ENCODE results near the gene PALM. TPM values are rescaled to one million over a fixed set of nuclear protein-coding genes. Genes with fewer than 3 reads are reported as not detected.

PALM gene
- total RNA-seq, 4 donors from 2014 or later, result 4.4 to 10.2 (median 7.2) TPM

DNA sequence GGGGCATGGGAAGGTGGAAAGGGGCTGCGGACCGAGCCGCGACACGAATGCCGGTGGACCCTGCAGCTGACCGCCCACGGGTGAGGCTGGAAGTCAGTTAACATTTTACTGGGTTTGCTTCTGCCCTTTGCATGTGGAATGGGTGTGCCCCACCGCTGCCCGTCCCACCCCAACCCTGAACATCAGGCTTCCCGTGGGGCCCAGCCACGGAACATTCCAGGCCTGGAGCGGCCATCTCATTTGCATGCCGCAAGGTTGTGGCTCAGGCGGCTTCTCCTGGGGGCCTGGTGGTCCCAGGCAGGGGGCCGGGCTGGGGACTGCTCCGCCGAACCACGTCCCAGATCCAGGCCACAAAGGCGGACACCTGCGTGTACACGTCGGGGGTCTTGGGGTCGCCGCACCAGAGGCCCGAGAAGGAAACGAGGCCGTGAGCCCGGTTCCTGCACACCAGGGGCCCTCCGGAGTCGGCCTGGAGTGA, 23.2 kb upstream of the PALM start:
- in situ Hi-C loops (cut with MboI; ENCODE audit: low sequenced_read_pairs in 4 of 4), result no loop called here
- intact Hi-C loops (cut with DNase I; ENCODE audit: low total_unique reads), result no loop called here
- H3K9me3 ChIP-seq, result no peaks in the 10 kb centered on the region

DNA sequence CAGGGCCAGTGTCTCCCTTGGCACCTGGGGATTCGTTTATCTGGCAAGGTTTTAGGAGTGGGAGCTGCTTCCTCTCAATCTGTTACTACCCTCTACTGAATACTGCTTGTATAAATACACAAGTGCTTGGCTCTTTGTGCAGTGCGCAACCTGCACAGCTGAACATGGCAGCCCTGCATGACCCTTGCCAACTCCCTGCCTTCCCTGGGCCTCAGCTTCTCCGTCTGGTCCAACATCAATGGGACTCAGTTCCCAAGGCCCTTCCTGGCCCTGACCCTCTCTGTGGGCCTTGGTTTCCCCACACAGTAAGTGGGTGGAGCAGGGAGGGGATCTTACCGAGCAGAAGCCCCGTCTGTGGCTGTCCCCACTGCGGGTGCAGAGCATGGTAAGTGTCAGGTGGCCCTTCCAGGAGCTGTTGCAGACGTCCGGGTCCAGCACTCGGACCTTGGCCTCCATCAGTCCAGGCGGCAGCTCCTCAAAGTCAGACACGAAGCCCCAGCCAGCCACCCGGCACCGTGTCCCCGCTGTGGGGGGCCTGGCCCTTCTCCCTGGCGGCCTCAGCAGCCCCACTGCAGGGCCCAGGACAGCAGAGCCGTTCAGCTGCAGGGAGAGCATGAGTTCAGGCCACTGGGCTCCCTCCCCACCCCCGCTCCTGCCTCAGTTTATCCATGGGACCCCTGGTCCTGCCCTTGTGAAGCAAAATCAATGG, 22.0 kb upstream of the PALM start:
- no peak for ATAC-seq

More for the DNA sequence above, 23.2 kb upstream of the PALM start:
- ATAC-seq (no peak), DNase-seq (no peak)
- no peaks in the 10 kb centered on the region for H3K4me1 ChIP-seq
- H3K4me3 ChIP-seq, result no peak overlapping the region
- TF ChIP-seq POLR2A (IDR thresholded peaks at IDR 0.05), result no peak
- TF ChIP-seq, protein P1, sequence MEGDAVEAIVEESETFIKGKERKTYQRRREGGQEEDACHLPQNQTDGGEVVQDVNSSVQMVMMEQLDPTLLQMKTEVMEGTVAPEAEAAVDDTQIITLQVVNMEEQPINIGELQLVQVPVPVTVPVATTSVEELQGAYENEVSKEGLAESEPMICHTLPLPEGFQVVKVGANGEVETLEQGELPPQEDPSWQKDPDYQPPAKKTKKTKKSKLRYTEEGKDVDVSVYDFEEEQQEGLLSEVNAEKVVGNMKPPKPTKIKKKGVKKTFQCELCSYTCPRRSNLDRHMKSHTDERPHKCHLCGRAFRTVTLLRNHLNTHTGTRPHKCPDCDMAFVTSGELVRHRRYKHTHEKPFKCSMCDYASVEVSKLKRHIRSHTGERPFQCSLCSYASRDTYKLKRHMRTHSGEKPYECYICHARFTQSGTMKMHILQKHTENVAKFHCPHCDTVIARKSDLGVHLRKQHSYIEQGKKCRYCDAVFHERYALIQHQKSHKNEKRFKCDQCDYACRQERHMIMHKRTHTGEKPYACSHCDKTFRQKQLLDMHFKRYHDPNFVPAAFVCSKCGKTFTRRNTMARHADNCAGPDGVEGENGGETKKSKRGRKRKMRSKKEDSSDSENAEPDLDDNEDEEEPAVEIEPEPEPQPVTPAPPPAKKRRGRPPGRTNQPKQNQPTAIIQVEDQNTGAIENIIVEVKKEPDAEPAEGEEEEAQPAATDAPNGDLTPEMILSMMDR (IDR thresholded peaks at IDR 0.05 in 4 of 5, conservative IDR thresholded peaks at IDR 0.05 in 1 of 5), result no peak
- H3K27ac ChIP-seq, result no peak overlapping the region
- no peaks in the 10 kb centered on the region for H3K36me3 ChIP-seq
- no peaks in the 10 kb centered on the region for H3K27me3 ChIP-seq

DNA sequence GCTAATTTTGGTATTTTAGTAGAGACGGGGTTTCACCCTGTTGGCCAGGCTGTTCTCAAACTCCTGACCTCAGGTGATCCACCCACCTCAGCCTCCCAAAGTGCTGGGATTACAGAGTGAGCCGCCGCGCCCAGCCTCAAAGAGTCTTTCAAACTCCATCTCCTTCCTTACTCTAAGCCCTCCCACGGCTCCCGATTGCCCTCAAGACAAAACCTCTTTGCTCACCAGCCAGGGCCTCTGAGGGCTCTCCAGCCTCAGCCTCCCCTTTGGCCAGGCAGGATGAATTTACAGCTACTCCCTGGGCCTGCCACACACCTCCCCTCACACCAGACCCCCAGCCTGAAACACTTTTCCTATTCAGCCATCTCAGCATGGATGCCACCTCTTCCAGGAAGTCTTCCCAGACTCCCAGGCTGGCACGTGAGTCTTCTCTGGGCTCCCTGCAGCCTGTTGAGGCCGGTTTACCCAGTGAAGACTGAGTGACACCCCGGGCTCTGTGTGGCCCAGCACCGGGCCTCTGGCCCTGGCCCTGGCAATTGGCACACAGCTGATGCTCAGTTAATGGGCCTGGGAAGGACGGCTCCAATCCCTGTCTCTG, 21.1 kb upstream of the PALM start:
- intact Hi-C loops (cut with DNase I; ENCODE audit: low total_unique reads), result no loop called here
- Histone ChIP-seq H3K36me3 (no peaks in the 10 kb centered on the region), H3K27ac (no peak overlapping the region), H3K9me3 (no peaks in the 10 kb centered on the region), H3K4me1 (no peaks in the 10 kb centered on the region), H3K27me3 (no peaks in the 10 kb centered on the region), H3K4me3 (no peak overlapping the region)
- TF ChIP-seq, protein P1 (IDR thresholded peaks at IDR 0.05 in 4 of 5, conservative IDR thresholded peaks at IDR 0.05 in 1 of 5), result no peak
- no peak for TF ChIP-seq POLR2A (IDR thresholded peaks at IDR 0.05)
- in situ Hi-C loops (cut with MboI; ENCODE audit: low sequenced_read_pairs in 4 of 4), result no loop called here
- no peak for DNase-seq
- ATAC-seq, result no peak

More for the DNA sequence above, 22.0 kb upstream of the PALM start:
- no peaks in the 10 kb centered on the region for H3K36me3 ChIP-seq
- no peaks in the 10 kb centered on the region for H3K4me1 ChIP-seq
- TF ChIP-seq POLR2A (IDR thresholded peaks at IDR 0.05), result no peak
- TF ChIP-seq, protein P1 (IDR thresholded peaks at IDR 0.05 in 4 of 5, conservative IDR thresholded peaks at IDR 0.05 in 1 of 5), result no peak
- H3K9me3 ChIP-seq, result no peaks in the 10 kb centered on the region
- intact Hi-C loops (cut with DNase I; ENCODE audit: low total_unique reads), result no loop called here
- no peak for DNase-seq
- in situ Hi-C loops (cut with MboI; ENCODE audit: low sequenced_read_pairs in 4 of 4), result no loop called here
- H3K27me3 ChIP-seq, result no peaks in the 10 kb centered on the region
- H3K4me3 ChIP-seq, result no peak overlapping the region
- no peak overlapping the region for H3K27ac ChIP-seq

DNA sequence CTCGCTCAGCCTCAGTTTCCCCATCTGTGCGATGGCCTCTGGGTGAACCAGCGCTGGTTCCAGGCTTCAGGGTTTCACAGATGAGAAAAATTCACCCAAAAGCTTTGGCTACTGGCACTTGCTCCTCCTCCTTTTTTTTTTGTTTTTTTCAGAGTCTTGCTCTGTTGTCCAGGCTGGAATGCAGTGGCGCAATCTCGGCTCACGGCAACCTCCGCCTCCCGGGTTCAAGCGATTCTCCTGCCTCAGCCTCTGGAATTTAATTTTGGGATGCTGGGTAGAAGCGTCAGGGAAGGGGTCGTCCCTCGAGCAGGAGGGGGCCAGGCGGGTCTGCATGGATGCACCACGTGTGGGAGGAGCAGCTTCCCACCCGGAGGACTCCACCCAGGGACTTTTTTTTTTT, 20.5 kb upstream of the PALM start:
- Histone ChIP-seq H3K4me3 (no peak overlapping the region), H3K27me3 (no peaks in the 10 kb centered on the region), H3K36me3 (no peaks in the 10 kb centered on the region), H3K4me1 (no peaks in the 10 kb centered on the region), H3K27ac (no peak overlapping the region), H3K9me3 (no peaks in the 10 kb centered on the region)
- TF ChIP-seq, protein P1 (IDR thresholded peaks at IDR 0.05 in 4 of 5, conservative IDR thresholded peaks at IDR 0.05 in 1 of 5), result no peak
- TF ChIP-seq POLR2A (IDR thresholded peaks at IDR 0.05), result no peak
- in situ Hi-C loops (cut with MboI; ENCODE audit: low sequenced_read_pairs in 4 of 4), result no loop called here
- intact Hi-C loops (cut with DNase I; ENCODE audit: low total_unique reads), result no loop called here
- DNase-seq, result no peak
- no peak for ATAC-seq

Data from gastrocnemius medialis (tissue), 4 donors.